NOMO-1 treated with dmso at 0.1 percent for 144 hours (cell line): Measurements from ENCODE around the gene ACADS.

Experiments
- DNase-seq: peaks from one replicate; lab custom pipeline; 2025; ENCODE audit not compliant: unreplicated experiment; lab: John Stamatoyannopoulos, UW

The ACADS gene

DNA sequence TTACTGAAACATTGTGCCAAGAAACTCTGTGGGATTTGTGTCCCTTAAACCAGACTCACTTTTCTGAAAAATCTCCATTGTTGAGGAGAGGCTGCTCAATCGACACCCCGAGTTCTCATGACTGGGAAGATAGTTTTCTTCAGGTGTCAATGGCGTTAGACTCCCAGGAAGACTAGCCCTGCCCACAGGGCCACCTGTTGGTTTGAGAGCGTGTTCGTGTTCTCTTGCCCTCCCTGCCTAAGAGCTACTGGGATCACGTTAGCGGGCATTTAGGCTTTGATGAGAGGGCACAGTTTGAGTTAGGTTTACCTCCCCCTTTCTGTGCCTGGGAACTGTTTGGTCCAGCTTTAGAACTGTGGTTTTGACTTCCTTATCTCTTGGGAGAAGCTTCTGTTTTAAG, 26.1 kb upstream of the ACADS start:
- no peak for DNase-seq

DNA sequence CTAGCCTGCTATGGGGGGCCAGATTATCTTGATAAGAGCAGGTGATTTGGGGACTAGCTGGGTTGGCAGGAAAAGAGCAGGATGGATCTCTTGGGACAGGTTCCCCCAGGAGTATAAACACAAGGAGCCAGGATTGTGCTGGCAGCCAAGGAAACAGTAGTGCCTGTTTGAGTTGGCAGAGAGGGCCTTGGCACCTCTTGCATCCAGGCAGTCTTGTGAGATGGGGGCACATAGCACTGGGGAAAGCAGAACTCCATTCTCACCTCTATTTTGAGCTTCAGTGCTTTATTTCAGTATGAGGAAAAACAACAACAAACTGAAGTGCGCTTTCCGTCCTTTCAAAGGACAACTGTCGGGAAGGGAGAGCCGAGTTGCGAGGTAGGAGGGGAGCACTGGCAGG, 24.7 kb upstream of the ACADS start:
- DNase-seq = no peak

DNA sequence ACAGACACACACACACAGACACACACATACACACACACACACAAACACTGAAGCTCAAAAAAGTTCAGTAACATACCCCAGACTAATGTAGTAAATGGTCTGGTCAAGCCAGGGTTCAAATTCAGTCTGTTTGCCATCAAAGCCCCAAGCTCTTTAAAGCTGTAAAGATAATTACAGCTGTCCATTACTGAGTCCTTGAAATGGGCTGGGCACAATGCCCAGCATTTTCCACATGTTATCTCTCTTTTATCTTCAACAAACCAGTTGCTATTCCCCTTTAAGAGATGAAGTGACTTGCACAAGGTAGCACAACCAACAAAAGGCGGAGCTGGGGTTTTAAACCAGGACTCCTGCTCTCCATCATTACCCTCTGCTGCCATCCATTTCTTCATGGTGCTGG, 23.0 kb upstream of the ACADS start:
- no peak for DNase-seq

DNA sequence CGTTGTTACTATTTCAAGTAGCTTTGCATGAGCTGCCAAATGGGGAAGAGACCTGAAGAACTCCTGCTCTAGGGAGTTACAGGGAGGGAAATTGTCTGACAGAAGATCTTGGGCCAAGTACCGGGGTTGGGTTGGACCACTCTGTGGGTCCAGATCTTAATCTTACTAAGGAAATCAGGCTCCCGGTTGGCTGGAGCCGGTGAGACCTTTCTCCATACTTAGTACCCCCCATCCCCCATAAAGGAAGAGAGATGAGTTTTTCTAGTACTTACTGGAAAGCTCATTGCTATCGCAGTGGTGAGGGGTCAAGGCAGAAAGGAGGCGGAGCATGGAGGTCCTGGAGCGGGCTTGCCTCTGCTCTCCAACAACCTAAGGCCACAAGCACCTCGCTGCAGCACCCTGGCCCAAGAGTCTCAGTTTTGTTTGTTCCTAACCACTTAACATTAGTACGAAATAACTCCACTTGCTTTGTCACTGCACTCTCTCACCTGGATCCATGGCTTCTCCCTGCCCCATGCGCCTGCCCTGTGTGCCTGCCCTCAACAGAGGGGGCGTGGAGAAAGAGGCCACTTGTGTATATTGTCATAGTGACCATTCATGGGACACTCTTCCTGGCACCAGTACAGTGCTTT, 22.2 kb upstream of the ACADS start:
- no peak for DNase-seq

DNA sequence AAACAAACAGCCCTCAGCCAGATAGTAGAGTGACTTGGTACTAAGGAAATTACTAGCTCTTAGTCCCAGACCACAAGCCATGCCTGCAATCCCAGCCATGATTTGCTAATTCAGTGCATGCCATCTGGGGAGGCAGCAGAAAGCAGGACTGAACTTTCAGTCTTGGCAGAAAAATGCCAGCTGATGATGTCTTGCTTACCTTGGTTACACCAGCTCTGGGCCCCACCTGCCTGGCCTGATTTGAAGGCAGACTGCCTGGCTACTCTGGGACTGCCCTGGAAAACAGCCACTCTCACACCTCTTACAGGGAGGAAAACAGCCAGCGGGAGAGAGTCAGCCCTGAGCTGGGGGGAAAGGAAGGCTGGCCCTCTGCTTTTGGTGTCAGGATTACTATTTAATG, 20.0 kb upstream of the ACADS start:
- no peak for DNase-seq

DNA sequence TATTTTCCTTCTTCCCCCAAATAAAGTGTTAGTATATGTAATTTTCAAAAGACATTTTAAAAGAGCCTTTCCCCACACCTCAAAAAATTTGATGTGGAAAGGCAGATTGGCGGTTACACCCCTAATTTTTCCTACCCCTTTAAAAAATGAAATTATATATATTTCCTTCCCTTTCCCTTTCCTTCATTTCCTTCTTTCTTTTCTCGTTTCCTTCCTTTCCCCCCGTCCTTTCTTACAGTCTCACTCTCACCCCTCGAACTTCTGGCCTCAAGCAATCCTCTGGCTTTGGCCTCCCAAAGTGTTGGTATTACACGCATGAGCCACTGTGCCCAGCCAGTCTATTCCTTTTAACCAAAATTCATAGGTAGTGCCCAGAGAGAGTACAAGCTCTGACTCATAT, 19.6 kb upstream of the ACADS start:
- no peak for DNase-seq

DNA sequence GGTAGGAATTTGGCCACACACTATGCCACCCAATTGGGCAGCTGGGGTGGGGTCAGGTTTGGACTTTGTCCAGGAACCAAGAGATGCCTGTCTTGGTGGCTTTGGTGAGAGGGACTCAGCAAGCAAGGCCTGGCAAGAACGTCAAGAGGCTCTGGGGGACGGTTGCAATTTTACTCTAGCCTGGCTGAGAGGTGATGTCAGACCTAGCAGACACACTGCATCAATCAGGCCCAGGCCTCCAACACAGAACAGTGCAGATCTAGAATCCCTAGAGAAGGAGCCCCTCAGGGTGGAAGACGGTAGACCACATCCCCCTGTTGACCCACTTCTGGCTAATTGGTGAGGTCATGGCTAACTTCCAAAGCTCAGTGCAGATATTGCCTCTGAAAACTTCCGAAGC, 17.0 kb upstream of the ACADS start:
- DNase-seq = no peak

DNA sequence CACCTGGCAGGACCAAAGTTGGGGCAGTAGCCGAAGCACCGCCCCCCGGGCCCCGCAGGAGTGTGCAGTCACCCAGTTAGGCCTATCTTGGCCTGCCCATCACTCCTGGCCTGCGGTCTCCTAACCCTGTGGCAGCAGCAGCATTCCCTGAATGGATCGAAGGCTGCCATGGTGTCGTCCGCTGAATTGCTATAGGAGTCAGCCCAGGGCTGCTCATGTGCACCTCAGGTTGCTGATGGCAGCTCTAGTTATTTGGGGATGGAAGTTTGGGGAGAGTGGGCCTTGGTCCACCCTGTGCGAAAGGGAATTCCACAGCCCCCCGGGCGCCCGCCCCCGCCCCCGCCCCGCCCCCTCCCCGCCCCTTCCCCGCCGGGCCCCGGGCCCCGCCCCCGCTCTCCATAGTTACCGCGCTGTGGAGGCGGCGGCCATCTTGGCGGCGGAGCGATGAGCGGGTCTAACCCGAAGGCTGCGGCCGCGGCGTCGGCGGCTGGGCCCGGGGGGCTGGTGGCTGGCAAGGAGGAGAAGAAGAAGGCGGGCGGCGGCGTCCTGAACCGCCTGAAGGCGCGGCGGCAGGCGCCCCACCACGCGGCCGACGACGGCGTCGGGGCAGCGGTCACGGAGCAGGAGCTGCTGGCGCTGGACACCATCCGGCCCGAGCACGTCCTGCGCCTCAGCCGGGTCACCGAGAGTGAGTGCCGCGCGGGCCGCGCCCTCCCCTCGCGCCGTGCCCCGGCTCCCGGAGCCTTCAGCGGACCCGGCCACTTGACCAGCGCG, 15.4 kb upstream of the ACADS start, which contains the start of gene UNC119B:
UNC119B (plus strand) TSS at position 428 of the 774 bp plus-strand sequence; CDS start at position 445, 17 bp downstream.
- DNase-seq = no peak

DNA sequence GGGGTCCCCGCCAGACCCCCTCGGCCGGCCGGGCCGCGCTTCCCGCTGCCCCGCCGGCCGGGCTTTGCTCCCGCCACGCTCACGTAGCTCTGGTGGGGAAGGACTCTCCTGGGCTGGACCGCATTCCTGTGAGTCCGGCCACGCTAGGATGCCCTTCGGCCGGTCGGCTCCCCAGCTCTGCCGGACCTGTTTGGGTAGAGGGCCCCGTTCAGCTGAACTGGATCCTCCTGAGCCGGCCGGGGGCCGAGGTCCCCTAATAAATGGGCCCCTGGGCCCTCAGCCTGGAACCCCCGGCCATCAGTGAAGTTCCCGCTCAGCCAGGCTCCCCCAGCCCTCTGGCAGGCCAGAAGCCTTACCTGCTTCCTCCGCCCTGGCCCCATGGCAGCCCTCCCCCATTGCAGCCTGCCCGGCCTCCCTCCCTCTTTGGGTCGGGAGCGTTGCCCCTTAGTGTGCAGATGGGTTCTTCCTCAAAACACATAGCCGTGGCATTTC, 14.8 kb upstream of the ACADS start:
- no peak for DNase-seq

DNA sequence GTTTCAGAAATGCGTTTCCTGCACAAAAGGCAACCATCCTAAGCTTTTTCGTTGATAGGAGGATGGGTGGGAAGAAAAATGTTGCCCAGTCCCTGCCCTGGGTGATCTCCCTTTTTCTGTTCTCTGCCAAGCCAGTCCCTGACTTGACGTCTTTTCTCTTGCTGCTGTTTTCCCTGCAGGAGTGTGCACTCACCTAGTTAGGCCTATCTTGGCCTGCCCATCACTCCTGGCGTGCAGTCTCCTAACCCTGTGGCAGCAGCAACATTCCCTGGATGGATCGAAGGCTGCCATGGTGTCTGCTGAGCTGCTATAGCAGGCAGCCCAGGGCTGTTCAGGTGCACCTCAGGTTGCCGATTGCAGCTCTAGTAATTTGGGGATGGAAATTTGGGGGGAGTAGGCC, 14.2 kb upstream of the ACADS start:
- DNase-seq = no peak

DNA sequence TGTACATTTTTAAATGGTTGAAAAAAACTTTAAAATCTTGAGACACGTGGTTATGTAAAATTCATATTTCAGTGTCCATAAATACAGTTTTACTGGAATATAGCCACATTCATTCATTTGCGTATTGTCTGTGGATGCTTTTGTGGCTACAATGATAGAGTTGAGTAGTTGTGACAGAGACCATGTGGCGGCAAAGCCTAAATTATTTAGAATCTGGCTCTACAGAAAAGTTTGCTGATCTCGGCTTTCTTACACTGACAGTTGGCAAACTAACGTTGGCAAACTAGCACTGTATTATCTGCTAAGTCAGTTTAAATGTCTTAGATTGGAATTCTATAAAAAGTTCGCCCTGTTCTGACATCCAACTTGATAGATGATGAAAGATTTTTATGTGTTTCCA, 13.0 kb upstream of the ACADS start:
- DNase-seq = no peak

DNA sequence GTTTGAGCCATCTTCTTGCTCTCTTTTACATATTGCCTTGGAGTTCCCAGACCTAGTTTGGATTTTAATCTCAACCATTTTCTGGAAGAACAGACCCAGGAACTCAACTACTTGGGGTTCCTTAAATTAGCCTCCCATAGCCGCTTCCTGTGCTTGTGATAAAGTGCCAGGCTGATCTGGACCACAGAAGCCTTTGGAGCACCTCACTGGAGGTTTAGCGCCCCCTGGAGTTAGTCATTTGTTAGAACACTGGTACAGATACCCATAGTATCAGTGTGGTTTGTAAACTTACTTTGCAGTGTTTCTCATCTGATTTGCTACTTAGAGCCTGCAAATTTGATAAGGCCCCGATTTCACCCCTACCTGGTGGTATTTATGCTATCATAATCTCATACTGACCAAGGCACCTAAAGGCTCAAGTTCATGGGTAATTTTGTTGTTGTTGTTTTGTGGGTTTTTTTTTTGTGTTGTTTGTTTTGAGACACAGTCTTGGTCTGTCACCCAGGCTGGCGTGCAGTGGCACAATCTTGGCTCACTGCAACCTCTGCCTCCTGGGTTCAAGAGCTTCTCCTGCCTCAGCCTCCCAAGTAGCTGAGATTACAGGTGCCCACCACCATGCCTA, 11.7 kb upstream of the ACADS start:
- peak; percentile 51 for DNase-seq

DNA sequence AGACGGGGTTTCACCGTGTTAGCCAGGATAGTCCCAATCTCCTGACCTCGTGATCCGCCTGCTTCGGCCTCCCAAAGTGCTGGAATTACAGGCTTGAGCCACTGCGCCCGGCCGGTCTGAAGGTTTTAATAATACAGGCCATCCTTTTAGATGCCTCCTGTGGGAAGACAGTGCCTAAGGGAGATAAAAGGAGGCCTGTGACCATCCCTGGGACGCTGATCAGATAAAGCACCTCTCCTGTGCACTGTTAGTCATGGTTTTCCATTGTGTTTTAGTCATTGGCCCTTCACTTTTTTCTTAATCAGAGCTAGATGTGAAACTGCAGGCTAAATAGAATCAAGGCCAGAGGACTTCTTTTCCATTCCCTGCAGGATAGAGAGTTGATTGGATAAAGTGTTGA, 7.6 kb upstream of the ACADS start:
- no peak for DNase-seq

DNA sequence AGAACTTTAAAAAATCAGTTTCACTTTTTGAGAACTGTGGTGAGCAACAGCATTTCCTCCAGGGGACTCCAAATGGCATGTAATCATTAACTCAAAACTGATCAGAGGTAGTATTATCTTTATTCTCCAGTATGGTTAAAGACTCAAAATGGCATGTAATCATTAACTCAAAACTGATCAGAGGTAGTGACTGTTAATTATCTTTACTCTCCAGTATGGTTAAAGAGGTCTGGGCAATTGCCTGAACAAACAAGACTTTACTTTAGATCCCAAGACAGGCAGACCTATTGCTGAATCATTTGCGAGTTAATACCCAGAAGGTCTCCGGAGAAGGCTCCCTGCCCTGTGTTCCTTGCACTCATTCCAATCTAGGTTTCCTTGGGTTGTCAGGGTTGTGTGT, 6.6 kb upstream of the ACADS start:
- no peak for DNase-seq

DNA sequence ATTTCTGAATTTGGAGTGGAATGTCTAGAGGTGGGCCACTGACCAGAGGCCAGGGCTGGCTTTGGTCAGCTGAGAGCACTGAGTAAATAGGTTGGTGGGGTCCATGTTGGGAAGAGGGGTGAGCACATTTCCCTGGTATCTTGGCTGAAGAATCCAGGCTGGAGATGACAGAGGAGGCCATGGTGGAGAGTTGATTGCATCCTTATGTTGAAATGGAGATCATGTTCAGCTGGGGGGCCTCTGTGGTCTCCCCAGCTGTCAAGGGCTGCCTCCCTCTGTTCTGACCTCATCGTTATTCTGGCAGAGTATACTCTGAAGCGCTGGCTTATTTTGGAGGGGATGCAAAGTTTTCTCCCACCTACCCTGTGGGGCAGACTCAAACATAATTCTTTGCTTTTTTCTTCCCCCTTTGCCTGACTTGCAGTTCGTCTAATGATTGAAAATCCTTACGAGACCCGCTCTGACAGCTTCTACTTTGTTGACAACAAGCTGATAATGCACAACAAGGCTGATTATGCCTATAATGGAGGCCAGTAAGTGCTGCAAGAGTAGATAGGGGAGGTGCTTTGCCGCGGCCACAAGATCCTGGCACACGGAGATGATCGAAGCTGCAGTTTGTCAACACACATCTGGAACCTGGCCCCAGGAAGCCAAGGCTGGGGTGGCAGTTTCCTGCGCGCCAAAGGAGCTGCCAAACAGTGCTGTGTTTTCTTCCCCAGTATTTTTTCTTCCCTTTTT, 6.0 kb upstream of the ACADS start:
- DNase-seq = no peak

DNA sequence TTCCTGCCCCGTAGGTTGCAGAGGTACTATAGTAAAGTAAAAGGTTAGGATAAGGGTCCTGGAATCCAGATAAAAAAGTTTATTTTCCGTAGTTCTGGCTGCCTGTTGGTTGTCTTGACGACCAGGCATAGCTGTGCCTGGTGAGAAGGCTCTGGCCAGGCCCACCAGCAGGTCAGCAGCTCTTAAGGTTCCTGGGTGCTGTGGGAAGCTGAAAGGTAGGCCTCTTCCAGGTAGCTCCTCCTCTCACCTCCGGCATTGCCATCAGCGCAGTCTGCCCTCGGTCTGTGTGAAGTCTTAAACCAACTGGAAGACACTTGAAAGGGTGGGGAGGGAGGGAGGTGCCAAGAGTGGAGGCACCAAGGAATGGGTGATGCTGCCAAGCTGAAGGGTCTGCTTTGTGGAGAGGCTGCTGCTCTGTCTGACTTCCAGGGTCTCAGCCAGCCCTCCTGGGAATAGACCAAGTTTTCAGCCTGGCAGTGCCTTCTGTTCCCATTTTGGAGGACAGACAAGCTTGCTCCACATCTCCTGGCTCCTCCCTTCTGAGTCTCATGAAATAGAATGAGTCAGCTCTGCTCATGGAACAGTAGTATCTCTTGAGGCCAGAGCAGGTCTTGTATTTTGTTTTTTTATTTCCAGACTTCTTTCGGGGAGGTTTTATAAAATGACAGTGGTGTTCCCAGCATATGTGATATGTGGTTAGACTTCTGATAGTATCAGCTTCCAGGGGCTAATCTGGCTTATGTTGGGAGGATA, 5.2 kb upstream of the ACADS start:
- DNase-seq = no peak

DNA sequence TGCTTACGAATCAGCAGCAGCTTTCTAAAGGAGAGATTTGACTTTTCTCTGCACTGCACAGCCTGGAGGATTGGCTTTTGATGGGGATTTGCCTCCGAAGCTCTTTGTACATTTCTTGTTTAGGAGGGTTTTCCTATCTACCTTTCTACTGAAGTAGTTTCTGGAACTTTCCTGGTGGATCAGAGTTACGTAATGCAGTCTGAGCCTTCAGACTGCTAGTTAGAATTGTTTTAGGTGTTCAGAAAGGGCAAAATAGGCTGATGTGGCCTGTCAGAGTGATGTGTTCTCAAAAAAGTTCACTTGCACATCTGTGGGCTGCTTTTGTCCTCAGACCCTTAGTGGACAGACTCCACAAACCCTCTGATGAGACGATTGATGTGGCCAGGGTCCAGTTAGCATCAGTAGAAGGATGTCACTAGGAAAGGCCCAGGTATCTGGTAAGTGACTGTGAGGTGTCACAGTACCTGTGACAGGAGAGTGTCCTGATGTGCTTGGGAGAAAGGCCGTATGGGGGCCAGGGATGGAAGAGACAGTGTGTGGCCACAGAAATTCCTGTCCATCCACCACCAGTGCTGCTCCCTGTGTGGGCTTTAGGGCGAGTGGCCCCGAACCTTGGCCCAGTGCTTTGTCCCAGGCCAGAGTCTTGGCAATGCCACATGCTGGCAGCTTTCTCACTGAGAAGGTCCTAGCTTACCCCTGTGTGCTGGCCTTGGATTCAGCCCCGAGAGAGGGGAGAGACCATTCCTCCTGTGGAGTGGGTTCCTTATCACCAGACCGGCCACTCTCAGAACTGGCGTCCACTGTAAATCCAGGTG, 4.4 kb upstream of the ACADS start:
- no peak for DNase-seq

DNA sequence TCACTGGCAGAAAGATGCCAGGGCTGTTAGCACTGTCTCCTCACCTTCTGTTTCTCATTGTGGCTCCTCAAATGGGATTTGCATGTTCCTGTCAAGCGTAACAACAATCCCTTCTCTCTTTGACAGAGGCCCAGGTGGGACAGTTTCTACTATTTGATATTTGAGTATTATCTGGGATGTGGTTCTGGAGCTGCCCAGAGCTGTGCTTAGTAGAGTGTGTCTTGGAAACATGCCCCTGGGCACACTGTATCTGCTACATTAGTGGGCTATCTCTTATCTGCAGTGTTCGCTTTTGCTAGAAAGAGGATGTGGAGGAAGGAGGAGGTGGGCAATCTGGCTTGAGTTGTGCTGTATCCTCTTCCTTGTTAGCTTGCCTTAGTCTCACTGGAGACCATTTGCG, 3.8 kb upstream of the ACADS start:
- no peak for DNase-seq

DNA sequence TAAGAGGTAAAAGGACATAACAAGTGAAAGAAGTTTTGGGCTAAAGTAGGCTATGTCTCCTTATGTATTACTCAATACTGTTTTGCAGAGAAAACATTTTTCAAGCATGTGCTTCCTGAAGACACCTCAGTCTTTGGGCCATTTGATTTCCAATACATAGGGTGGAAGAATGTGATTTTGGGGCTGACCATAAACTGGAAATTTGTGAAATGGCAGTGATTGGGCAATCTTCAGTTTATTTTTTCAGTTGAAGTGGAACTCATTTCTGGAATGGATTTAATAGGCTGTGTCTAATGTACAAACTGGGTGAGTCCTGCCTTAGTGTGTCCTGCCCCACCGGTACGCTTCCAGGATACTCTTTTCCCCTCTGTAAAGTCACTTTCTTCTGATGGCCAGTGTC, 2.8 kb upstream of the ACADS start:
- DNase-seq = no peak

DNA sequence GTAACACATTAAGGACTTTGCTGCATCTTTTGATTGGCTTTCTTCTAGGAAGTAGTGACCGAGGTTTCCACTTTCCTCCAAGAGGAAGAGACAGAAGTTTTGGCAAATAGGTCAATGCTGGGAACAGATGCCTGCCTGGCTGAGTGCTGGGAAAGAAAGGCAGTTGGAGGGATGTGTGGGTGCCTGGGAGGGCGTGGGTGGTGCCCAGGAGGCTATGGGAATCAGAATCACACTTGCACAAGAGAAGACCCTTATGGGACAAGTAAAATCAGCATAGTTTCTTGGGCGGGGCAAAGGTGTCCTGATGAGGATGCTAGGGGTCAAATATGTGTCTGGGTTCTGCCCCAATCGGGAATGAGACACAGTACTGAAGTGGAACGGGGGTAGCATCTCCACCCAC, 906 bp upstream of the ACADS start:
- DNase-seq = no peak
